ENCODE results near the gene PNMA6A. TPM values are rescaled to one million over a fixed set of nuclear protein-coding genes. Genes with fewer than 3 reads are reported as not detected.
A peak's percentile ranks its signal among the peaks of the same experiment; 100 is the strongest.

PNMA6A gene
- total and polyA plus RNA-seq, 2 of the 13 experiments (the other 11 are each of a cell fraction or from before 2014, with no cell fraction given): 0.11 to 0.66 TPM

DNA sequence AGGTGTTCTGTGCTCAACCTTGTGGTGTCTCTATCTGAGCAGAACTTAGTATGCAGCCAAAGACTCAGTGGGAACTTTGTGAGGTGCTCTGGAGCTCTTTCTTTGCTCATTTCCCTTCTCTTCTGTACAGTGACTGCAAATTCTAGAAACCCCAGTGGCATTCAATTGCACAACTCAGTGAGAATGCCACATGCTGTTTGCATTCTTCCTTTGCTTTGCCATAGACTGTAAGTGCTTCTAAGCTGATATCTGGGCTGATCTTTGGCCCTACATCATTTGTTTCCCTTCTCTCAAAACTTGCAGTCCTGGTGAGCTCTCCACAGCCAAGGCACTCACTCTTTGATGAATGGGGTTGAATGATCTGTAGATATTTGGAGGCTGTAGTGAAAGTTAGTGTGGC lies 8.9 kb upstream of the PNMA6A start (continued):
- TF ChIP-seq CEBPG (CRISPR knock-in tag; IDR thresholded peaks at IDR 0.05) (peak; percentile 91), RELA (CRISPR knock-in tag; IDR thresholded peaks at IDR 0.05) (no peak), XBP1 (CRISPR knock-in tag; IDR thresholded peaks at IDR 0.05) (no peak), WIZ (CRISPR knock-in tag; IDR thresholded peaks at IDR 0.05) (no peak), MAF1 (CRISPR knock-in tag; IDR thresholded peaks at IDR 0.05; ENCODE audit: borderline replicate concordance) (no peak), IRF2 (CRISPR knock-in tag; IDR thresholded peaks at IDR 0.05) (no peak), YEATS2 (CRISPR knock-in tag; IDR thresholded peaks at IDR 0.05; ENCODE audit: borderline replicate concordance) (0 out of 2 replicates have a peak, but pooled peaks have one; percentile 24), MED1 (CRISPR knock-in tag; IDR thresholded peaks at IDR 0.05) (peak; percentile 58), HES4 (CRISPR knock-in tag; IDR thresholded peaks at IDR 0.05; ENCODE audit: borderline replicate concordance) (no peak), ZNF296 (CRISPR knock-in tag; conservative IDR thresholded peaks at IDR 0.05) (no peak), SOX5 (CRISPR knock-in tag; IDR thresholded peaks at IDR 0.05; ENCODE audit: borderline replicate concordance) (peak; percentile 59; the same call in 1 of the 2 replicates), GATA4 (IDR thresholded peaks at IDR 0.05; ENCODE audit: borderline replicate concordance, low read depth) (no peak), TARDBP (CRISPR knock-in tag; IDR thresholded peaks at IDR 0.05) (no peak), HNRNPUL1 (IDR thresholded peaks at IDR 0.05; ENCODE audit: low read depth, low read length) (no peak), ZNF790 (CRISPR knock-in tag; IDR thresholded peaks at IDR 0.05; ENCODE audit: borderline replicate concordance) (no peak), HMG20A (CRISPR knock-in tag; IDR thresholded peaks at IDR 0.05; ENCODE audit: borderline replicate concordance) (no peak)
- TF ChIP-seq, protein P1, sequence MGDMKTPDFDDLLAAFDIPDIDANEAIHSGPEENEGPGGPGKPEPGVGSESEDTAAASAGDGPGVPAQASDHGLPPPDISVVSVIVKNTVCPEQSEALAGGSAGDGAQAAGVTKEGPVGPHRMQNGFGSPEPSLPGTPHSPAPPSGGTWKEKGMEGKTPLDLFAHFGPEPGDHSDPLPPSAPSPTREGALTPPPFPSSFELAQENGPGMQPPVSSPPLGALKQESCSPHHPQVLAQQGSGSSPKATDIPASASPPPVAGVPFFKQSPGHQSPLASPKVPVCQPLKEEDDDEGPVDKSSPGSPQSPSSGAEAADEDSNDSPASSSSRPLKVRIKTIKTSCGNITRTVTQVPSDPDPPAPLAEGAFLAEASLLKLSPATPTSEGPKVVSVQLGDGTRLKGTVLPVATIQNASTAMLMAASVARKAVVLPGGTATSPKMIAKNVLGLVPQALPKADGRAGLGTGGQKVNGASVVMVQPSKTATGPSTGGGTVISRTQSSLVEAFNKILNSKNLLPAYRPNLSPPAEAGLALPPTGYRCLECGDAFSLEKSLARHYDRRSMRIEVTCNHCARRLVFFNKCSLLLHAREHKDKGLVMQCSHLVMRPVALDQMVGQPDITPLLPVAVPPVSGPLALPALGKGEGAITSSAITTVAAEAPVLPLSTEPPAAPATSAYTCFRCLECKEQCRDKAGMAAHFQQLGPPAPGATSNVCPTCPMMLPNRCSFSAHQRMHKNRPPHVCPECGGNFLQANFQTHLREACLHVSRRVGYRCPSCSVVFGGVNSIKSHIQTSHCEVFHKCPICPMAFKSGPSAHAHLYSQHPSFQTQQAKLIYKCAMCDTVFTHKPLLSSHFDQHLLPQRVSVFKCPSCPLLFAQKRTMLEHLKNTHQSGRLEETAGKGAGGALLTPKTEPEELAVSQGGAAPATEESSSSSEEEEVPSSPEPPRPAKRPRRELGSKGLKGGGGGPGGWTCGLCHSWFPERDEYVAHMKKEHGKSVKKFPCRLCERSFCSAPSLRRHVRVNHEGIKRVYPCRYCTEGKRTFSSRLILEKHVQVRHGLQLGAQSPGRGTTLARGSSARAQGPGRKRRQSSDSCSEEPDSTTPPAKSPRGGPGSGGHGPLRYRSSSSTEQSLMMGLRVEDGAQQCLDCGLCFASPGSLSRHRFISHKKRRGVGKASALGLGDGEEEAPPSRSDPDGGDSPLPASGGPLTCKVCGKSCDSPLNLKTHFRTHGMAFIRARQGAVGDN (CRISPR knock-in tag; IDR thresholded peaks at IDR 0.05): no peak
- TF ChIP-seq, protein P2, sequence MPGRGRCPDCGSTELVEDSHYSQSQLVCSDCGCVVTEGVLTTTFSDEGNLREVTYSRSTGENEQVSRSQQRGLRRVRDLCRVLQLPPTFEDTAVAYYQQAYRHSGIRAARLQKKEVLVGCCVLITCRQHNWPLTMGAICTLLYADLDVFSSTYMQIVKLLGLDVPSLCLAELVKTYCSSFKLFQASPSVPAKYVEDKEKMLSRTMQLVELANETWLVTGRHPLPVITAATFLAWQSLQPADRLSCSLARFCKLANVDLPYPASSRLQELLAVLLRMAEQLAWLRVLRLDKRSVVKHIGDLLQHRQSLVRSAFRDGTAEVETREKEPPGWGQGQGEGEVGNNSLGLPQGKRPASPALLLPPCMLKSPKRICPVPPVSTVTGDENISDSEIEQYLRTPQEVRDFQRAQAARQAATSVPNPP (CRISPR knock-in tag; IDR thresholded peaks at IDR 0.05): no peak
- TF ChIP-seq, protein P3, sequence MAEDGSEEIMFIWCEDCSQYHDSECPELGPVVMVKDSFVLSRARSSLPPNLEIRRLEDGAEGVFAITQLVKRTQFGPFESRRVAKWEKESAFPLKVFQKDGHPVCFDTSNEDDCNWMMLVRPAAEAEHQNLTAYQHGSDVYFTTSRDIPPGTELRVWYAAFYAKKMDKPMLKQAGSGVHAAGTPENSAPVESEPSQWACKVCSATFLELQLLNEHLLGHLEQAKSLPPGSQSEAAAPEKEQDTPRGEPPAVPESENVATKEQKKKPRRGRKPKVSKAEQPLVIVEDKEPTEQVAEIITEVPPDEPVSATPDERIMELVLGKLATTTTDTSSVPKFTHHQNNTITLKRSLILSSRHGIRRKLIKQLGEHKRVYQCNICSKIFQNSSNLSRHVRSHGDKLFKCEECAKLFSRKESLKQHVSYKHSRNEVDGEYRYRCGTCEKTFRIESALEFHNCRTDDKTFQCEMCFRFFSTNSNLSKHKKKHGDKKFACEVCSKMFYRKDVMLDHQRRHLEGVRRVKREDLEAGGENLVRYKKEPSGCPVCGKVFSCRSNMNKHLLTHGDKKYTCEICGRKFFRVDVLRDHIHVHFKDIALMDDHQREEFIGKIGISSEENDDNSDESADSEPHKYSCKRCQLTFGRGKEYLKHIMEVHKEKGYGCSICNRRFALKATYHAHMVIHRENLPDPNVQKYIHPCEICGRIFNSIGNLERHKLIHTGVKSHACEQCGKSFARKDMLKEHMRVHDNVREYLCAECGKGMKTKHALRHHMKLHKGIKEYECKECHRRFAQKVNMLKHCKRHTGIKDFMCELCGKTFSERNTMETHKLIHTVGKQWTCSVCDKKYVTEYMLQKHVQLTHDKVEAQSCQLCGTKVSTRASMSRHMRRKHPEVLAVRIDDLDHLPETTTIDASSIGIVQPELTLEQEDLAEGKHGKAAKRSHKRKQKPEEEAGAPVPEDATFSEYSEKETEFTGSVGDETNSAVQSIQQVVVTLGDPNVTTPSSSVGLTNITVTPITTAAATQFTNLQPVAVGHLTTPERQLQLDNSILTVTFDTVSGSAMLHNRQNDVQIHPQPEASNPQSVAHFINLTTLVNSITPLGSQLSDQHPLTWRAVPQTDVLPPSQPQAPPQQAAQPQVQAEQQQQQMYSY (CRISPR knock-in tag; IDR thresholded peaks at IDR 0.05): no peak
- TF ChIP-seq, protein P4, sequence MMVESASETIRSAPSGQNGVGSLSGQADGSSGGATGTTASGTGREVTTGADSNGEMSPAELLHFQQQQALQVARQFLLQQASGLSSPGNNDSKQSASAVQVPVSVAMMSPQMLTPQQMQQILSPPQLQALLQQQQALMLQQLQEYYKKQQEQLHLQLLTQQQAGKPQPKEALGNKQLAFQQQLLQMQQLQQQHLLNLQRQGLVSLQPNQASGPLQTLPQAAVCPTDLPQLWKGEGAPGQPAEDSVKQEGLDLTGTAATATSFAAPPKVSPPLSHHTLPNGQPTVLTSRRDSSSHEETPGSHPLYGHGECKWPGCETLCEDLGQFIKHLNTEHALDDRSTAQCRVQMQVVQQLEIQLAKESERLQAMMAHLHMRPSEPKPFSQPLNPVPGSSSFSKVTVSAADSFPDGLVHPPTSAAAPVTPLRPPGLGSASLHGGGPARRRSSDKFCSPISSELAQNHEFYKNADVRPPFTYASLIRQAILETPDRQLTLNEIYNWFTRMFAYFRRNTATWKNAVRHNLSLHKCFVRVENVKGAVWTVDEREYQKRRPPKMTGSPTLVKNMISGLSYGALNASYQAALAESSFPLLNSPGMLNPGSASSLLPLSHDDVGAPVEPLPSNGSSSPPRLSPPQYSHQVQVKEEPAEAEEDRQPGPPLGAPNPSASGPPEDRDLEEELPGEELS (CRISPR knock-in tag; IDR thresholded peaks at IDR 0.05): peak; percentile 52; the same call in 1 of the 2 replicates
